Endothelial cell of umbilical vein (primary cell): ENCODE data around the gene FAM227B. TPM values are rescaled to one million over a fixed set of nuclear protein-coding genes. Genes with fewer than 3 reads are reported as not detected.
"Not testable (repeated sequence)": the region's sequence is repeated elsewhere in the genome, so short reads cannot be mapped to it uniquely, and the experiment has no call there.

ENCODE experiments used
- BruUV-seq: library from RNA; stranded (reverse); fragments of 400-500 nt; replicated peaks from 2 replicates; lab custom pipeline; 2021; lab: Mats Ljungman, UMichigan
- CTCF ChIA-PET: fragments of 300-600, 350-600 bp; sonication (Branson Sonifier 250); formaldehyde crosslinking; loops from one replicate; lab custom pipeline; 2021; ENCODE audit warnings: antibody characterized with exemption, inconsistent platforms; lab: Charles Lee
- POLR2A ChIA-PET: fragments of 300-600, 350-600 bp; sonication (Branson Sonifier 250); formaldehyde crosslinking; loops from one replicate; lab custom pipeline; 2021; ENCODE audit warnings: antibody characterized with exemption, inconsistent platforms; lab: Charles Lee
- DNase-seq: peaks from one replicate; pipeline ENCODE4 v3.0.0-alpha.2; 2011; ENCODE audit warnings: low read depth, low spot score
- FAIRE-seq: peaks from 2 replicates; lab custom pipeline; 2011; peaks lifted over from hg19 to GRCh38; lab: Jason Lieb, UNC
- H2AFZ ChIP-seq: 2 replicates; pipeline ENCODE4 v1.6.0; 2012; ENCODE audit warnings: low read depth, low read length, control low read depth, inconsistent platforms
- H3K27ac ChIP-seq: 2 replicates; pipeline ENCODE4 v1.5.1; 2011; ENCODE audit warnings: low read depth, mild to moderate bottlenecking, control low read depth, low read length, moderate library complexity; ENCODE audit not compliant: insufficient read depth
- H3K27me3 ChIP-seq, 2 experiments: 2 replicates each; pipeline versions ENCODE4 v1.6.0 to v1.6.1; 2011; ENCODE audit warnings: low read length in 2 of 2, mixed read lengths in 1 of 2; ENCODE audit not compliant: control insufficient read depth in 2 of 2, insufficient read depth in 2 of 2
- H3K36me3 ChIP-seq, 2 experiments: 2 replicates in 1 of 2; 3 replicates in 1 of 2; pipeline ENCODE4 v1.5.1; 2011; ENCODE audit warnings: low read length in 2 of 2, mild to moderate bottlenecking in 1 of 2, moderate library complexity in 1 of 2; ENCODE audit not compliant: control insufficient read depth in 2 of 2, insufficient read depth in 2 of 2; ENCODE audit errors: extremely low read depth in 1 of 2
- H3K4me1 ChIP-seq: 3 replicates; pipeline ENCODE4 v1.5.1; 2011; ENCODE audit warnings: mild to moderate bottlenecking, low read length; ENCODE audit not compliant: control insufficient read depth, insufficient read depth; ENCODE audit errors: extremely low read depth
- H3K4me2 ChIP-seq: 2 replicates; pipeline ENCODE4 v1.6.1; 2011; ENCODE audit warnings: low read length, control low read depth, mixed read lengths; ENCODE audit not compliant: insufficient read depth
- H3K4me3 ChIP-seq, 3 experiments: fragments of 200-600 bp in 1 of 3; sonication (generic), shearing (Covaris generic) in 1 of 3; replicated peaks in 1 of 3; 2 replicates each; pipeline ENCODE4 v1.5.1; 2011 to 2016; ENCODE audit warnings: control low read depth in 3 of 3, low read length in 3 of 3, mild to moderate bottlenecking in 2 of 3, inconsistent platforms in 1 of 3, low read depth in 1 of 3, moderate library complexity in 1 of 3; ENCODE audit not compliant: insufficient read depth in 1 of 3
- H3K79me2 ChIP-seq: 2 replicates; pipeline ENCODE4 v1.6.0; 2012; ENCODE audit warnings: low read length, inconsistent platforms; ENCODE audit not compliant: control insufficient read depth, insufficient read depth
- H3K9ac ChIP-seq: replicated peaks from 2 replicates; pipeline ENCODE3; 2011; ENCODE audit warnings: low read length, control low read depth; ENCODE audit not compliant: insufficient read depth; ENCODE audit errors: extremely low read depth
- H3K9me1 ChIP-seq: replicated peaks from 3 replicates; pipeline ENCODE4 v1.6.0; 2011; ENCODE audit warnings: mild to moderate bottlenecking, low read length; ENCODE audit not compliant: control insufficient read depth, insufficient read depth; ENCODE audit errors: extremely low read depth
- H3K9me3 ChIP-seq: replicated peaks from 2 replicates; pipeline ENCODE4 v1.5.1; 2012; ENCODE audit warnings: low read length, inconsistent platforms; ENCODE audit not compliant: control insufficient read depth, insufficient read depth
- H4K20me1 ChIP-seq: replicated peaks from 2 replicates; pipeline ENCODE3; 2011; ENCODE audit warnings: mild to moderate bottlenecking, low read length; ENCODE audit not compliant: control insufficient read depth, insufficient read depth; ENCODE audit errors: extremely low read depth
- EZH2 ChIP-seq: IDR thresholded peaks from 2 replicates; pipeline ENCODE4 v1.6.1; 2012; ENCODE audit warnings: borderline replicate concordance, low read depth, mild to moderate bottlenecking, moderate library complexity, low read length, inconsistent platforms; ENCODE audit not compliant: severe bottlenecking
- dilution Hi-C: fragments of 300-500 bp; cut with MboI; formaldehyde crosslinking; loops from one replicate; pipeline ENCODE4 v1.15.0; 2019; ENCODE audit warnings: low sequenced_read_pairs; ENCODE audit not compliant: extremely low pct_ligation_motif_present
- intact Hi-C: fragments of 100-400 bp; cut with micrococcal nuclease; formaldehyde crosslinking; loops from one replicate; pipeline ENCODE4 v1.10.0; 2022
- polyA plus RNA-seq, 4 experiments: library from polyadenylated mRNA; depleted of rRNA in 3 of 4; stranded (reverse) in 3 of 4; unstranded in 1 of 4; fragments of >200 nt; gene quantifications; 2 replicates each; pipeline versions ENCODE4 v1.2.1 to v1.2.3, GENCODE V29; 2011 to 2012; ENCODE audit warnings: missing spikeins in 1 of 4
- total RNA-seq: library from RNA; stranded (reverse); gene quantifications from 2 replicates; pipeline ENCODE4 v1.2.3, GENCODE V29; 2021

Gene FAM227B
- total and polyA plus RNA-seq, 2 donors (not counting 3 experiments of a cell fraction or from before 2014, with no cell fraction given), result 1.5 to 1.8 TPM

GRCh38 chr15:49521802-49522201 is 98.8 kb downstream of the FAM227B start:
- Histone ChIP-seq H3K4me2 (no peak overlapping the region), H3K4me1 (no peaks in the 10 kb centered on the region), H3K27ac (no peak overlapping the region), H3K9ac (no peak overlapping the region), H3K9me1 (no peaks in the 10 kb centered on the region), H3K36me3 (no peaks in the 10 kb centered on the region), H2AFZ (no peak overlapping the region), H4K20me1 (no peaks in the 10 kb centered on the region), H3K79me2 (no peaks in the 10 kb centered on the region), H3K9me3 (no peaks in the 10 kb centered on the region), H3K27me3 (no peaks in the 10 kb centered on the region), H3K4me3 (no peak overlapping the region)
- intact Hi-C loops, result no loop called here
- BruUV-seq, result no TSS peak
- dilution Hi-C loops, result no loop called here
- DNase-seq (no peak), FAIRE-seq (no peak)
- no peak for TF ChIP-seq EZH2
- CTCF ChIA-PET, result interaction anchor here (1.0 to 3.0 kb wide), 2 partner anchors 45 to 51 kb away, joined by 3 to 7 read pairs; no protein-coding TSS in a partner anchor
- POLR2A ChIA-PET, result no interaction called here

GRCh38 chr15:49512739-49513138 is 107.9 kb downstream of the FAM227B start:
- intact Hi-C loops, H3K36me3 ChIP-seq, DNase-seq, H3K9me1 ChIP-seq, H3K27me3 ChIP-seq, POLR2A ChIA-PET, H4K20me1 ChIP-seq, FAIRE-seq, H3K9ac ChIP-seq, H3K4me3 ChIP-seq, H2AFZ ChIP-seq, H3K79me2 ChIP-seq, H3K4me2 ChIP-seq, BruUV-seq, CTCF ChIA-PET, H3K9me3 ChIP-seq, H3K4me1 ChIP-seq, H3K27ac ChIP-seq, dilution Hi-C loops: not testable (repeated sequence)
